Aorta (tissue), 5 donors: ENCODE measurements around the gene GALNTL6. TPM values are rescaled to one million over a fixed set of nuclear protein-coding genes. Genes with fewer than 3 reads are reported as not detected.

Experiments used
- ATAC-seq: fragments of 200-7000 bp; cut with Tn5 transposase; one replicate; pipeline ENCODE4 v1.9.1; 2022; ENCODE audit warnings: moderate library complexity; ENCODE audit not compliant: low FRiP score
- DNase-seq, 2 donors: peaks; one replicate each; pipeline ENCODE4 v3.0.0-alpha.2; 2020
- H3K27ac ChIP-seq, 2 donors: one replicate each; pipeline ENCODE4 v1.5.1; 2013; ENCODE audit warnings: low read length in 2 of 2, mild to moderate bottlenecking in 2 of 2, moderate library complexity in 2 of 2, control low read depth in 1 of 2, inconsistent platforms in 1 of 2, low read depth in 1 of 2
- H3K27me3 ChIP-seq, 2 donors: one replicate each; pipeline ENCODE4 v1.6.1; 2013; ENCODE audit warnings: control low read depth in 1 of 2, low read length in 1 of 2, mild to moderate bottlenecking in 1 of 2, moderate library complexity in 1 of 2; ENCODE audit not compliant: insufficient read depth in 2 of 2, control insufficient read depth in 1 of 2
- H3K36me3 ChIP-seq, 2 donors: one replicate each; pipeline ENCODE4 v1.6.1; 2013; ENCODE audit warnings: control low read depth in 1 of 2, low read length in 1 of 2, mild to moderate bottlenecking in 1 of 2; ENCODE audit not compliant: insufficient read depth in 2 of 2, control insufficient read depth in 1 of 2
- H3K4me1 ChIP-seq, 2 donors: one replicate each; pipeline ENCODE4 v1.6.1; 2013; ENCODE audit warnings: low read length in 2 of 2, control low read depth in 1 of 2, mild to moderate bottlenecking in 1 of 2, moderate library complexity in 1 of 2; ENCODE audit not compliant: insufficient read depth in 2 of 2, control insufficient read depth in 1 of 2
- H3K4me3 ChIP-seq, 2 donors: one replicate each; pipeline ENCODE4 v1.5.1; 2013; ENCODE audit warnings: low read length in 2 of 2, control low read depth in 1 of 2, mild to moderate bottlenecking in 1 of 2
- H3K9me3 ChIP-seq: one replicate; pipeline ENCODE4 v1.6.1; 2013; ENCODE audit warnings: mild to moderate bottlenecking, low read length; ENCODE audit not compliant: control insufficient read depth
- WGBS, 2 donors: extraction: QIAGEN DNeasy Blood & Tissue Kit; methylation state at CpG; one replicate each; pipeline ENCODE4 v1.1.7; 2013; 5-methylcytosine and 5-hydroxymethylcytosine counted together
- intact Hi-C, 2 donors: fragments of 100-400 bp; cut with DNase I; formaldehyde crosslinking; loops; one replicate each; pipeline versions ENCODE4 v1.14.2 to v1.15.0; 2022
- polyA plus RNA-seq, 2 donors: library from polyadenylated mRNA; stranded (reverse); fragments of 200-250 nt; gene quantifications; one replicate each; pipeline ENCODE4 v1.2.3, GENCODE V29; 2013
- total RNA-seq, 2 donors: library from RNA; stranded (reverse); fragmentation: NEBNext Ultra II Directional; extraction: Animal tissue kit (Norgen Biotek cat#: 25700); gene quantifications; one replicate each; pipeline ENCODE4 v1.2.1, GENCODE V29; 2021
- donor health status: healthy with polysubstance abuse.
- donor health status: Bipolar disorder and iron deficiency.
- donor health status: DM: no; HTN: no; CAD: no.
- donor health status: DM: no; HTN: no; CAD: no.
- donor health status: DM: yes; HTN: yes; CAD: no.

GALNTL6 gene
- total and polyA plus RNA-seq, 4 donors = 0.39 to 1.6 (median 0.46) TPM; not detected in 1

- Histone ChIP-seq H3K4me1 (no peaks in the 10 kb centered on the region), H3K9me3 (peaks cover 3% of the 10 kb centered on the region), H3K27me3 (no peaks in the 10 kb centered on the region), H3K27ac (no peak overlapping the region), H3K4me3 (no peak overlapping the region), H3K36me3 (no peaks in the 10 kb centered on the region)
- ATAC-seq (no peak), DNase-seq (no peak)
- intact Hi-C loops = no loop called here
- 62 to 74% methylated on average over 1 of the region's 1 CpG for WGBS, 2 donors
Observed at GRCh38 chr4:171993247-171993646, 180.0 kb downstream of the GALNTL6 start.

- intact Hi-C loops = no loop called here
- ATAC-seq = no peak
- Histone ChIP-seq H3K4me1 (no peaks in the 10 kb centered on the region), H3K4me3 (no peak overlapping the region), H3K27me3 (no peaks in the 10 kb centered on the region), H3K27ac (no peak overlapping the region), H3K9me3 (no peaks in the 10 kb centered on the region), H3K36me3 (no peaks in the 10 kb centered on the region)
- DNase-seq = no peak
Observed at GRCh38 chr4:172007889-172008288, 194.7 kb downstream of the GALNTL6 start.

- Histone ChIP-seq H3K9me3 (no peaks in the 10 kb centered on the region), H3K4me1 (no peaks in the 10 kb centered on the region), H3K36me3 (no peaks in the 10 kb centered on the region)
Observed at GRCh38 chr4:172009446-172010230, 196.4 kb downstream of the GALNTL6 start.

GRCh38 chr4:172011196-172011595 is 198.0 kb downstream of the GALNTL6 start:
- no peaks in the 10 kb centered on the region for H3K9me3 ChIP-seq
- DNase-seq = no peak
- no peaks in the 10 kb centered on the region for H3K36me3 ChIP-seq
- H3K27me3 ChIP-seq = no peaks in the 10 kb centered on the region
- no peaks in the 10 kb centered on the region for H3K4me1 ChIP-seq
- intact Hi-C loops = no loop called here
- 60 to 64% methylated on average over 1 of the region's 1 CpG for WGBS, 2 donors
- no peak overlapping the region for H3K4me3 ChIP-seq
- H3K27ac ChIP-seq = no peak overlapping the region
- ATAC-seq = no peak

More at GRCh38 chr4:172009446-172010230, 196.4 kb downstream of the GALNTL6 start:
- no peak overlapping the region for H3K27ac ChIP-seq
- ATAC-seq (no peak), DNase-seq (no peak)
- intact Hi-C loops = no loop called here
- H3K4me3 ChIP-seq = no peak overlapping the region
- H3K27me3 ChIP-seq = no peaks in the 10 kb centered on the region
- 61 to 62% methylated on average over 3 of the region's 3 CpGs for WGBS, 2 donors

- 81 to 82% methylated on average over 1 of the region's 1 CpG for WGBS, 2 donors
- intact Hi-C loops = no loop called here
- peaks cover 1% of the 10 kb centered on the region for H3K9me3 ChIP-seq
- DNase-seq = no peak
- no peaks in the 10 kb centered on the region for H3K4me1 ChIP-seq
- no peak overlapping the region for H3K4me3 ChIP-seq
- no peaks in the 10 kb centered on the region for H3K27me3 ChIP-seq
- no peak for ATAC-seq
- no peaks in the 10 kb centered on the region for H3K36me3 ChIP-seq
- no peak overlapping the region for H3K27ac ChIP-seq
Observed at GRCh38 chr4:172018358-172018757, 205.2 kb downstream of the GALNTL6 start.

- Histone ChIP-seq H3K27ac (no peak overlapping the region), H3K4me3 (no peak overlapping the region), H3K4me1 (no peaks in the 10 kb centered on the region), H3K27me3 (no peaks in the 10 kb centered on the region), H3K9me3 (no peaks in the 10 kb centered on the region), H3K36me3 (no peaks in the 10 kb centered on the region)
- intact Hi-C loops = no loop called here
- DNase-seq (no peak), ATAC-seq (no peak)
- WGBS, 2 donors = 44 to 69% methylated on average over 2 of the region's 2 CpGs
Observed at GRCh38 chr4:172035562-172035961, 222.4 kb downstream of the GALNTL6 start.

- no peak overlapping the region for H3K27ac ChIP-seq
- ATAC-seq = no peak
- intact Hi-C loops = no loop called here
- H3K36me3 ChIP-seq = no peaks in the 10 kb centered on the region
- no peak for DNase-seq
- H3K4me1 ChIP-seq = no peaks in the 10 kb centered on the region
- no peaks in the 10 kb centered on the region for H3K9me3 ChIP-seq
- no peaks in the 10 kb centered on the region for H3K27me3 ChIP-seq
- H3K4me3 ChIP-seq = no peak overlapping the region
Observed at GRCh38 chr4:172040766-172041165, 227.6 kb downstream of the GALNTL6 start.

GRCh38 chr4:172042714-172043114 is 229.5 kb downstream of the GALNTL6 start:
- DNase-seq = no peak
- intact Hi-C loops = no loop called here
- Histone ChIP-seq H3K4me1 (no peaks in the 10 kb centered on the region), H3K4me3 (no peak overlapping the region), H3K27me3 (no peaks in the 10 kb centered on the region), H3K27ac (no peak overlapping the region), H3K36me3 (no peaks in the 10 kb centered on the region), H3K9me3 (no peaks in the 10 kb centered on the region)
- WGBS, 2 donors = 49 to 51% methylated on average over 3 of the region's 3 CpGs
- ATAC-seq = no peak

GRCh38 chr4:172045981-172046380 is 232.8 kb downstream of the GALNTL6 start:
- H3K36me3 ChIP-seq = no peaks in the 10 kb centered on the region
- H3K27ac ChIP-seq = no peak overlapping the region
- H3K9me3 ChIP-seq = no peaks in the 10 kb centered on the region
- no peaks in the 10 kb centered on the region for H3K4me1 ChIP-seq
- H3K27me3 ChIP-seq = no peaks in the 10 kb centered on the region
- DNase-seq = no peak
- no peak for ATAC-seq
- WGBS, 2 donors = 90 to 96% methylated on average over 2 of the region's 2 CpGs
- H3K4me3 ChIP-seq = no peak overlapping the region
- intact Hi-C loops = no loop called here
